Ectodermal cell (in vitro differentiated cells): ENCODE measurements around the gene PLEKHB1.
A peak's percentile ranks its signal among the peaks of the same experiment; 100 is the strongest.

Experiments
- H3K27ac ChIP-seq: 2 replicates; pipeline ENCODE4 v1.7.0; 2013; ENCODE audit warnings: mild to moderate bottlenecking, low read depth, low read length; ENCODE audit not compliant: insufficient read depth, poor library complexity, severe bottlenecking
- H3K27me3 ChIP-seq: 2 replicates; pipeline ENCODE4 v1.7.0; 2013; ENCODE audit warnings: mild to moderate bottlenecking, low read length; ENCODE audit not compliant: insufficient read depth, control insufficient read depth, poor library complexity, severe bottlenecking
- H3K36me3 ChIP-seq: one replicate; pipeline ENCODE4 v1.7.0; 2013; ENCODE audit warnings: low read length; ENCODE audit not compliant: control insufficient read depth, insufficient read depth
- H3K4me1 ChIP-seq: one replicate; pipeline ENCODE4 v1.7.0; 2013; ENCODE audit warnings: low read length; ENCODE audit not compliant: control insufficient read depth, insufficient read depth
- H3K4me3 ChIP-seq: 2 replicates; pipeline ENCODE4 v1.7.0; 2013; ENCODE audit warnings: low read depth, low read length, control low read depth; ENCODE audit not compliant: insufficient read depth
- H3K9me3 ChIP-seq: 2 replicates; pipeline ENCODE4 v1.7.0; 2013; ENCODE audit warnings: mild to moderate bottlenecking, low read length, moderate library complexity; ENCODE audit not compliant: control insufficient read depth
- WGBS, 2 experiments: methylation state at CpG; one replicate each; pipeline ENCODE4 v1.1.7; 2013; ENCODE audit warnings: missing lambda C conversion rate in 2 of 2; 5-methylcytosine and 5-hydroxymethylcytosine counted together

Gene PLEKHB1

DNA sequence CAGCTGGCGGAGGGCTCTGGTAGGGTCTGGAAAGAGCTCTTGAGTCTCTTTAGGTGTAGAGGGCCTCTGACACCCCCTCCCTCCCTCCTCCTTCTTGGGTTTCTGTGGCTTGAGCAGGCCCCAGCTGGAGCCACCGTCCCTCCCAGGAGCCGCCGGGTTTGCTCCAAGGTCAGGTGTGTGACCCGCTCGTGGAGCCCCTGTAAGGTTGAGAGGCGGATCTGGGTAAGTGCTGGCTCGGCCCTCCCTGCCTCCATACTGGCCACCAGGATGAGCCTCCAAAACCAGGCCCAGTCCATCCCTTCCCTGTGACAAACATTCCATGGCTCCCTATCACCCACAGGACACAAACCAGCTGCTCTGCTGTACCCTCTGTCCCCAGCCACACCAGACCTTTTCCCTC lies 9.3 kb downstream of the PLEKHB1 start:
- Histone ChIP-seq H3K36me3 (no peaks in the 10 kb centered on the region), H3K9me3 (no peaks in the 10 kb centered on the region), H3K27ac (no peak overlapping the region), H3K4me1 (peaks cover 20% of the 10 kb centered on the region), H3K27me3 (no peaks in the 10 kb centered on the region), H3K4me3 (no peak overlapping the region)
- WGBS, 2 experiments: 90 to 93% methylated on average over 8 of the region's 8 CpGs

DNA sequence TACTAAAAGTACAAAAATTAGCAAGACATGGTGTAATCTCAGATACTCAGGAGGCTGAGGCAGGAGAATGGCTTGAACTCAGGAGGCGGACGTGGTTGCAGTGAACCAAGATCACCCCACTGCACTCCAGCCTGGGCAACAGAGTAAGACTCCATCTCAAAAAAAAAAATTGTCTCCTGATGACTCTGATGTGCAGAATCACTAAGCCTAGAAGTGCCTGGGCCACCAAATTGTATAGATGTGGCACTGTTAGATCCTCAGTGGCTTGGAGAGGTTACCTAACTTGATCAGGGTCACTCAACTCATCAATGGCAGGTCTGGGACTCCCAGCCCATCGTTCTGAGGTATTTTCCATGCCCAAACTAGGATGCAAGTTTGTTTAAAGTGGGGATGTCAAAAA lies 10.6 kb downstream of the PLEKHB1 start:
- no peaks in the 10 kb centered on the region for H3K9me3 ChIP-seq
- H3K36me3 ChIP-seq: no peaks in the 10 kb centered on the region
- peaks cover 7% of the 10 kb centered on the region for H3K27me3 ChIP-seq
- no peak overlapping the region for H3K27ac ChIP-seq
- no peak overlapping the region for H3K4me3 ChIP-seq
- WGBS, 2 experiments: 69 to 79% methylated on average over 3 of the region's 3 CpGs
- H3K4me1 ChIP-seq: peaks cover 10% of the 10 kb centered on the region

DNA sequence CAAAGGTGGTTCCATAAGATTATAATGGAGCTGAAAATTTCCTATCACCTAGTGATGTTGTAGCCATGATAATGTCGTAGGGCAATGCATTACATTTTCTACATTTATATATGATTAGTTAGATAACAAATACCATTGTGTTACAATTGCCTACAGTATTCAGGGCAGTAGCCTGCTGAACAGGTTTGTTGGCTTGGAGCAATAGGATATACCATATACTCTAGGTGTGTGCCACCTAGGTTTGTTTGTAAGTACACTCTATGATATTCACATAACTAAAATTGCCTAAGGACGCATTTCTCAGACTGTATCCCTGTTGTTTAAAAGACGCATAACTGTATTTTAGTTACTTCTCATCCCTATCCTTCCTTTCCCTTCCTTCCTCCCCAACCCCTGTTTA lies 13.6 kb downstream of the PLEKHB1 start:
- H3K27me3 ChIP-seq: peaks cover 8% of the 10 kb centered on the region
- H3K27ac ChIP-seq: no peak overlapping the region
- no peaks in the 10 kb centered on the region for H3K9me3 ChIP-seq
- H3K4me3 ChIP-seq: no peak overlapping the region
- H3K36me3 ChIP-seq: no peaks in the 10 kb centered on the region
- 92 to 93% methylated on average over 2 of the region's 3 CpGs for WGBS, 2 experiments
- H3K4me1 ChIP-seq: no peaks in the 10 kb centered on the region

DNA sequence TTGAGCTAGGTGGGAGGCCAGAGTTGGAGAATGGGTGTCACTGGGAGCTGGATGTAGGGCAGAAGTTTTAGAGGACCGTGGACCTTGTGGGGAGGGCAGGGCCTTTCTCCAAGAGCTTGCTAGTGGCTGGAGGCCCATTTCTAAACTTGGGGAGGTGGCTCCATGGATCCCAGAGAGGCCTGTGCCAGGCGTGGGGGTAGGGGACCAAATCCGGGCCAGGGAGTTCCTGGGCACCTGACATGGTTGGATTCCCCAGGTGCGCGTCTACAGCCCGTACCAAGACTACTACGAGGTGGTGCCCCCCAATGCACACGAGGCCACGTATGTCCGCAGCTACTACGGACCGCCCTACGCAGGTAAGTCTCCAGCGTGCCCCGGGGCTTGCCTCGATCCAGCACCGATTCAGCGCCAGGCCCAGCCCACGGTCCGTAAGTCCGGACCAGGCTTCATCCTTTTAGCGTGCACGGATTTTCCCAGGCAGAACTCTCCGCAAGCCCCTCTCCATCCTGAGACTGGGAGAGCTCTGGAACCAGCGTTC lies 14.2 kb downstream of the PLEKHB1 start:
- Histone ChIP-seq H3K36me3 (no peaks in the 10 kb centered on the region), H3K4me1 (no peaks in the 10 kb centered on the region), H3K27ac (no peak overlapping the region), H3K9me3 (no peaks in the 10 kb centered on the region), H3K4me3 (no peak overlapping the region), H3K27me3 (peaks cover 8% of the 10 kb centered on the region)
- WGBS, 2 experiments: 67 to 68% methylated on average over 25 of the region's 25 CpGs

DNA sequence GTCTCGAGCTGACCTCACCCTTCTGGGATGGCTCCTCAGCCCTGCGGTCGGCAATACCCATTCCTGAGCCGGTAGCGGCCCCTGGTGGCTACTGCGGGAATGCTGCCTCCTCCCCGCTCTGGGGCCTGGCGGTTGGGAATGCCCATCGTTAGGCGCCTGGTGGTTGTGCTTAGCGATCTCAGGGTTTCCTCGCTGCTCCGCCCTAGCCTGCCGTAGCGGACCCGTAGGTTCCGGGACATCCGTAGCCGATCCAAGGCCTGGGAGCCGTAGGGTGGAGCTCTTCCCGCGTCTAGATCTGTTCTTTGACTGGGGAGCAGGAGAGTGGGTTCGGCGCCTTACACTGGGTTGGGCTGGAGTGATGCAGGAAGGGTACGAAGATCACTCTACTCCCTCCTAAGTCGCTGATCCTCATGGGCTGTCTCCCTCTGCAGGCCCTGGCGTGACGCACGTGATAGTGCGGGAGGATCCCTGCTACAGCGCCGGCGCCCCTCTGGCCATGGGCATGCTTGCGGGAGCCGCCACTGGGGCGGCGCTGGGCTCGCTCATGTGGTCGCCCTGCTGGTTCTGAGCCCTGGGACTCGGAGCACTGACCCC lies 14.8 kb downstream of the PLEKHB1 start:
- Histone ChIP-seq H3K36me3 (no peaks in the 10 kb centered on the region), H3K27me3 (peaks cover 8% of the 10 kb centered on the region), H3K4me1 (no peaks in the 10 kb centered on the region), H3K4me3 (peak overlapping the region; percentile 21), H3K9me3 (no peaks in the 10 kb centered on the region), H3K27ac (no peak overlapping the region)
- WGBS, 2 experiments: 10 to 11% methylated on average over 40 of the region's 40 CpGs

DNA sequence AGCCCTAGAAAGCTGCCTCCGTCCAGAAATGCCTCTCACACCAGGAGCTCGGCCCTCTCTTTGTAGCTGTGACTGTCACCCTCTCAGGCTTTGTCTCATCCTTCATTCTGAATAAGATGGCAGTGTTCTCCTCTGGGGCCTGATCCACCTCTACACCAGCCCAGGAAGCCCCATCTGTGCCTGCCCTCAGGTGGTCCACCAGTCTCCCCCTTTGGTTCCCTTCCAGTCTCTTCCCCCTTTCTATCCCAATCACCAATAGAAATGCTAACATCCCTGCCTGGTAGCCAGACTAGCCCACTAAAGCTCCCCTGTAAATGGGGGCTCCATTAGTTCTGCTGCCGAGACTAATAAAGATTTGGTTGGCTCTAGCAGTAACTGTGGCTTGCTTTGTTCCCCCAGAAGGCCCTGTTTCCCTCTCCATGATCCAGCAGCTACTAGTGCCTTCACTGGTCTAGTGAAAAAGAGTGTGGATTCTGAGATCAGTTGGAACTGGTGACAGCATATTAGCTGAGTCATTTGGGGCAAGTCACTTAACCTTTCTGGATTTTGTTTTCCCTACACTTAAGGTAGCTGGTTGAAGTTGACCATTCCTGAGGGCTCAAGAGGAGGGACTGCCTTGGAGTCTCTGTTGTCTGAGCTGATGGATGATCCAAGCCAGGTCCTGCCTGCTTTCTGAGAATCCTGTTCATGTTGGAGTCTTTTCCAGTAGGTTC lies 16.2 kb downstream of the PLEKHB1 start:
- WGBS, 2 experiments: 82% methylated on average over 3 of the region's 3 CpGs
- H3K36me3 ChIP-seq: no peaks in the 10 kb centered on the region

DNA sequence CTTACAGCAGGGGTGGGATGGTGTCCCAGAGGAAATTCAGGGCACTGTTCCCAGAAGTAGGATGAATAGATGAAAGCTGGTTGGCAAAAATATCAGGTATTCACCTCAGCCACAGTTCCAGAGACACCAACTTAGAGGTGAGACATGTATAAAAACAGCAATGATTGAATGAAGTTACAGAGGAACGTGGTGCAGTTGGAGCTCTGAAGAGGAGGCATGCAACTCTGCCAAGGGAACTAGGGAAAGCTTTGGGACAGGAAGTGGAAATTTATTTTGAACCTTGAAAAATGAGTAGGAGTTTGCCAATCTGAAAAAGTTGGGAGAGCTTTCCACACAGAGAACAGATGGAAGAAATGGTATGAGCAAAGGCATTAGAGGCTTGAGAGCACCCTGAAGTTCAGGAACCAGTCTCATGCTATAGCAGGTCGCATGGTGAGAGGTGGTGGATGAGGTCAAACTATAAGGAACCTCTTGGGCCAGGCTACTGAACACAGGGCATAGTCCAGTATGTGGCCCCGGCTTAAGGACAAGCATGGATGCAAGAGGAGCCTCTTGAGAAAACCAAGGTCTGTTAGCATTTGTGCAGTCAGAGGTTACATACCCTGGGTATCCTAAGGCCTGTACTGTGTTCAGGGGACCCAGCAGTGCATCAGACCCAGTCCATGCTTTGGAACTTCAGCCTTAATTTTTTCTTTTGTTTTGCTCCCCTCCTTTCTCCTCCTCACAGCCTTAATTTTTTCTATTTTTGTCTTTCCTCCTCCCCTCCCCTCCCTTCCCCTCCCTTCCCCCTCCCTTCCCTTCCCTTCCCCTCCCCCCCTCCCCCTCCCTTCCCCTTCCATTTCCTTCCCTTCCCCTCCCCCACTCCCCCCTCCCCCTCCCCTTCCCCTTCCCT lies 17.5 kb downstream of the PLEKHB1 start:
- H3K27me3 ChIP-seq: peaks cover 8% of the 10 kb centered on the region
- H3K9me3 ChIP-seq: no peaks in the 10 kb centered on the region
- no peak overlapping the region for H3K27ac ChIP-seq
- WGBS, 2 experiments: 93% methylated on average over 3 of the region's 3 CpGs
- H3K4me1 ChIP-seq: no peaks in the 10 kb centered on the region
- H3K4me3 ChIP-seq: no peak overlapping the region
- H3K36me3 ChIP-seq: no peaks in the 10 kb centered on the region

More for the DNA sequence above, 16.2 kb downstream of the PLEKHB1 start:
- Histone ChIP-seq H3K4me1 (no peaks in the 10 kb centered on the region), H3K9me3 (no peaks in the 10 kb centered on the region), H3K27me3 (peaks cover 8% of the 10 kb centered on the region), H3K27ac (no peak overlapping the region), H3K4me3 (no peak overlapping the region)

DNA sequence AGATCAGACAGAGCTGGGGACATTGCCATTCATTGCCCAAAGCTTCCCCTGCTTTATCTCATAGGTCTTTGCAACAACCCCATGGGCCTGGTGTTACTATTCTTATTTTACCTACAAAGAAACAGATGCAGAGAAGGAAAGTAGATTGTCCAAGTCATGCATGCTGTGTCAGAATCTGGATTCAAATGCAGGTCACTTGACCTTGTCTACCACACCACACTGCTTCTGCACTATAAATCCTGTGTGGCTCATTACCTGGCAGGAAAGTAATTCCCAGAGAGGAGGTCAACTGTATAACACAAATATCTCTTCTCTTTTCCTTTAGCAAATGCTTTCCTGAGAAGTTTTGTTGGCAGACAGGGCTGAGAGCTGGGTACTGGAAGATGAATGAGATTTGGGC lies 18.5 kb downstream of the PLEKHB1 start:
- no peaks in the 10 kb centered on the region for H3K9me3 ChIP-seq
- H3K4me1 ChIP-seq: no peaks in the 10 kb centered on the region
- H3K4me3 ChIP-seq: no peak overlapping the region
- H3K36me3 ChIP-seq: no peaks in the 10 kb centered on the region
- peaks cover 8% of the 10 kb centered on the region for H3K27me3 ChIP-seq
- H3K27ac ChIP-seq: no peak overlapping the region

DNA sequence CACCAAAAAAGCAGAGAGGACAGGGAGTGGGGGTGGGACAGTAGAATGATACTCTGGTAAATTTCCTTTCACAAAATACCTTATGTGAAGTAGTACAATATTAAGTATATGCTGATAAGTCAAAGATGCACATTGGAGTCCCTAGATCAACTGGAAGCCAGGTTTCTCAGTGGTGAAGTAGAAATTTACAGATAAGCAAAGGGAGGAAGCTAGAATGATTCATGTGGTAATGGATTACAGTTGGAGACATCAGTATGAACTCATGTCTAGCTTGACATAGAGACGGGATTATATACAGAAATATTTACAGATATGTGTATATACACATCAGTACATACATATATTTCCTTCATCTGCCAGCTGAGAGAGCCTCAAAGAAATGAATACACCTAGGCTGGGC lies 21.5 kb downstream of the PLEKHB1 start:
- no peaks in the 10 kb centered on the region for H3K36me3 ChIP-seq
- H3K4me1 ChIP-seq: no peaks in the 10 kb centered on the region
- H3K4me3 ChIP-seq: no peak overlapping the region
- 83% methylated on average over 1 of the region's 1 CpG; no CpG with 5 or more reads in 1 of the 2 experiments for WGBS, 2 experiments
- no peak overlapping the region for H3K27ac ChIP-seq
- no peaks in the 10 kb centered on the region for H3K9me3 ChIP-seq
- no peaks in the 10 kb centered on the region for H3K27me3 ChIP-seq

DNA sequence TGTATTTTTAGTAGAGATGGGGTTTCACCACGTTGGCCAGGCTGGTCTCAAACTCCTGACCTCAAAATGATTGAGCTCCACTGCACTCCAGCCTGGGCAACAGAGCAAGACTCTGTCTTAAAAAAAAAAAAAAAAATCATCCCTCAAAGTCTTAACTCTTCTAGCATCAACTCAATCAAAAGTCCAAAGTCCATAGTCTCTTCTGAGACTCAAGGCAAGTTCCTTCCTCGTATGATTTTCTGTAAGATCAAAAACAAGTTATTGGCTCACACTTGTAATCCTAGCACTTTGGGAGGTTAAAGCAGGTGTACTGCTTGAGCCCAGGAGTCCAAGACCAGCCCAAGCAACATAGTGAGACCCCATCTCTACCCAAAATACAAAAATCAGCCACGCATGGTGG lies 24.4 kb downstream of the PLEKHB1 start:
- Histone ChIP-seq H3K4me1 (no peaks in the 10 kb centered on the region), H3K27me3 (no peaks in the 10 kb centered on the region), H3K9me3 (no peaks in the 10 kb centered on the region), H3K27ac (no peak overlapping the region), H3K4me3 (no peak overlapping the region), H3K36me3 (no peaks in the 10 kb centered on the region)
- 91 to 93% methylated on average over 3 of the region's 3 CpGs for WGBS, 2 experiments
